ENCODE results near the gene FKBP4.

Gene FKBP4

DNA sequence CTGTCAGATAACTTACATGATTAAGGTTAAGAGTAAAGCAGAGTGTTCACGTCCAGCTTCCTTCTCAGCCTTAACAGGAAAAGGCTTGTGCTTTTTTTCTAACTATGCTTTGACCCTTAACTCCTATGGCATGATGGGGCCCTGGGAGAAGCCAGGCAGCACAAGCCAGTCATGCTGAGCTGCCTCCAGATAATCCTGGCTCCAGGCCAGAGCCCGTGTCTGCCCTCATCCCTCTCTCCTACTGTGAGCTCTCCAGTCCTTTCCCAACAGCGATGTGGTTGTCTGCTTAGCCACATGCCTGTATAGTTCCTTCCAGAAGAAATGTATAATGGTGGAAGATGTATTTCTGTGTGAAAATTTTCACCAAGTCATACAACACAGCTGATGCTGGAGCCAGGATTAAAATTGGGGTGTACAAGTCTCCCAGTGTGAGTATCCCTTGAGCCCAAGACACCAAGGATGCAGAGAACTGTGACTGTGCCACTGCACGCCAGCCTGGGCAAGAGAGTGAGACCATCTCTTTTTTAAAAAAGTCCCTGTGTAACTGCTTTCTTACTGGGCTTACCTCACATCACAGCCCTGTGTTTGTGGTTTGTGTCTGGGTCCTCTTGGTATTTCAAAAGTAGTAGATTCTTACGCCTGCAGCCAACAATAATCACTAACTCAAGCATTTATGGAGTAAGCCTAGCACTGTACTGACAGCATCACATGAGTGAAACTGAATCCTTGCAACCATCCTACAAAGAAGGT is 9.8 kb downstream of the FKBP4 start:
- Histone ChIP-seq H4K91ac (ENCODE audit: low read length) (no peak overlapping the region), H3K4ac (ENCODE audit: low read depth in 1 of 2, low read length in 2 of 2) (no peak overlapping the region), H3K18ac (ENCODE audit: low read depth in 1 of 2, low read length in 2 of 2) (peak overlapping the region in 1 of 2 experiments; percentile 46), H3K4me2 (ENCODE audit: low read length, poor library complexity, severe bottlenecking) (peak overlapping the region; percentile 17), H2BK15ac (ENCODE audit: low read depth, poor library complexity, severe bottlenecking) (no peak overlapping the region), H3K9me3 (ENCODE audit: control insufficient read depth, low read length) (no peaks in the 10 kb centered on the region), H3K27ac (ENCODE audit: low read length, poor library complexity, severe bottlenecking) (peak overlapping the region; percentile 94), H2BK120ac (ENCODE audit: low read depth, low read length) (peak overlapping the region; percentile 35), H3K14ac (ENCODE audit: low read length in 2 of 2) (no peak overlapping the region), H3K27me3 (ENCODE audit: control insufficient read depth in 1 of 2, insufficient read depth in 1 of 2, low read length in 2 of 2) (no peaks in the 10 kb centered on the region), H2AK5ac (ENCODE audit: low read length, severe bottlenecking) (peak overlapping the region; percentile 71), H3K4me3 (ENCODE audit: insufficient read depth in 1 of 2, low read depth in 1 of 2, low read length in 2 of 2) (no peak overlapping the region), H4K8ac (ENCODE audit: low read length) (no peak overlapping the region), H3K79me1 (replicated peaks; ENCODE audit: low read length, poor library complexity, severe bottlenecking) (peaks cover 6% of the 10 kb centered on the region), H2BK12ac (ENCODE audit: low read length in 2 of 2) (no peak overlapping the region), H3K23ac (ENCODE audit: low read length in 2 of 2) (no peak overlapping the region), H2AFZ (ENCODE audit: low read depth, low read length) (no peak overlapping the region), H2BK5ac (ENCODE audit: low read depth, low read length, poor library complexity, severe bottlenecking) (peak overlapping the region; percentile 8), H3K9ac (ENCODE audit: low read length) (no peak overlapping the region), H3K36me3 (ENCODE audit: control insufficient read depth in 1 of 2, insufficient read depth in 2 of 2, low read depth in 1 of 2, low read length in 2 of 2) (peaks cover 33 to 51% of the 10 kb centered on the region in 2 experiments), H3K4me1 (ENCODE audit: control insufficient read depth, insufficient read depth, low read depth, low read length) (peaks cover 12% of the 10 kb centered on the region)
- peak; percentile 85 for DNase-seq
- 31% methylated on average over 2 of the region's 5 CpGs for WGBS

DNA sequence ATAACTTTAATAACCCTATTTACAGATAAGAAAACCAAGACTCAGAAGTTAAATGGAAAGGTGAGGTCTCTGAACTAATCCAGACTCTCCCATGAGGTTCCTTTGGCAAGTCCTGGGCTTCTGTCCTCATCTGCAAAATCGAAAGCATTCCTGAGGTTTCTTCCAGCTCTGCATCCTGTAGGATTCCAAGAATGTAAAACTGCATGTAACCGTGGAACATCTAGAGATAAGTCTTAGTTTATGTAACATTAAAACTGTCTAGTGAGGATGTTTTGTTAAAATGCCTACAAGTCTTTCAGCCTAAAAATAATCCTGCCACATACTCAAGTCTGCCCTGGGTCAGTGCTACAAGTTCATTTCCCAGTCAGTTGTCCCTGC is 10.4 kb downstream of the FKBP4 start:
- H4K91ac ChIP-seq (ENCODE audit: low read length), result no peak overlapping the region
- DNase-seq, result peak; percentile 72
- no peaks in the 10 kb centered on the region for H3K27me3 ChIP-seq (ENCODE audit: control insufficient read depth in 1 of 2, insufficient read depth in 1 of 2, low read length in 2 of 2)
- peak overlapping the region; percentile 17 for H3K4me2 ChIP-seq (ENCODE audit: low read length, poor library complexity, severe bottlenecking)
- no peak overlapping the region for H4K8ac ChIP-seq (ENCODE audit: low read length)
- no peaks in the 10 kb centered on the region for H3K9me3 ChIP-seq (ENCODE audit: control insufficient read depth, low read length)
- H3K9ac ChIP-seq (ENCODE audit: low read length), result no peak overlapping the region
- H2AFZ ChIP-seq (ENCODE audit: low read depth, low read length), result no peak overlapping the region
- H2BK15ac ChIP-seq (ENCODE audit: low read depth, poor library complexity, severe bottlenecking), result no peak overlapping the region
- H2BK5ac ChIP-seq (ENCODE audit: low read depth, low read length, poor library complexity, severe bottlenecking), result no peak overlapping the region
- H3K36me3 ChIP-seq (ENCODE audit: control insufficient read depth in 1 of 2, insufficient read depth in 2 of 2, low read depth in 1 of 2, low read length in 2 of 2), result peaks cover 28 to 46% of the 10 kb centered on the region in 2 experiments
- no peak overlapping the region for H3K4ac ChIP-seq (ENCODE audit: low read depth in 1 of 2, low read length in 2 of 2)
- H3K27ac ChIP-seq (ENCODE audit: low read length, poor library complexity, severe bottlenecking), result peak overlapping the region; percentile 94
- no peak overlapping the region for H3K14ac ChIP-seq (ENCODE audit: low read length in 2 of 2)
- no peak overlapping the region for H2BK120ac ChIP-seq (ENCODE audit: low read depth, low read length)
- no peak overlapping the region for H2AK5ac ChIP-seq (ENCODE audit: low read length, severe bottlenecking)
- no peak overlapping the region for H3K4me3 ChIP-seq (ENCODE audit: insufficient read depth in 1 of 2, low read depth in 1 of 2, low read length in 2 of 2)
- WGBS, result 86% methylated on average over 1 of the region's 2 CpGs
- H3K23ac ChIP-seq (ENCODE audit: low read length in 2 of 2), result no peak overlapping the region
- H3K79me1 ChIP-seq (replicated peaks; ENCODE audit: low read length, poor library complexity, severe bottlenecking), result peaks cover 6% of the 10 kb centered on the region
- no peak overlapping the region for H2BK12ac ChIP-seq (ENCODE audit: low read length in 2 of 2)
- no peak overlapping the region for H3K18ac ChIP-seq (ENCODE audit: low read depth in 1 of 2, low read length in 2 of 2)
- H3K4me1 ChIP-seq (ENCODE audit: control insufficient read depth, insufficient read depth, low read depth, low read length), result peaks cover 12% of the 10 kb centered on the region

DNA sequence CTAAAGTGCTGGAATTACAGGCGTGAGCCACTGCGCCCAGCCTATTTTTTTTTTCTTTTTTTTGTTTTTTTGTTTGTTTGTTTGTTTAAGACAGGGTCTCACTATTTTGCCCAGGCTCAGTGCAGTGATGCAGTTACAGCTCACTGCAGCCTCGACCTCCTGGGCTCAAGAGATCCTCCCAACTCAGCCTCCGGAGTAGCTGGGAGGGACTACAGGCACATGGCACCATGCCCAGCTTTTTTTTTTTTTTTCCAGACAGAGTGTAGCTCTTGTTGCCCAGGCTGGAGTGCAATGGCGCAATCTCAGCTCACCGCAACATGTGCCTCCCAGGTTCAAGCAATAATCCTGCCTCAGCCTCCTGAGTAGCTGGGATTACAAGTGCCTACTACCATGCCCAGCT is 11.9 kb downstream of the FKBP4 start:
- Histone ChIP-seq H3K36me3 (ENCODE audit: control insufficient read depth in 1 of 2, insufficient read depth in 2 of 2, low read depth in 1 of 2, low read length in 2 of 2) (peaks cover 12 to 30% of the 10 kb centered on the region in 2 experiments), H2BK12ac (ENCODE audit: low read length in 2 of 2) (no peak overlapping the region), H2AK5ac (ENCODE audit: low read length, severe bottlenecking) (no peak overlapping the region), H2BK120ac (ENCODE audit: low read depth, low read length) (no peak overlapping the region), H3K4me1 (ENCODE audit: control insufficient read depth, insufficient read depth, low read depth, low read length) (peaks cover 14% of the 10 kb centered on the region), H3K14ac (ENCODE audit: low read length in 2 of 2) (no peak overlapping the region), H3K18ac (ENCODE audit: low read depth in 1 of 2, low read length in 2 of 2) (no peak overlapping the region), H3K27me3 (ENCODE audit: control insufficient read depth in 1 of 2, insufficient read depth in 1 of 2, low read length in 2 of 2) (no peaks in the 10 kb centered on the region), H4K8ac (ENCODE audit: low read length) (no peak overlapping the region), H2BK5ac (ENCODE audit: low read depth, low read length, poor library complexity, severe bottlenecking) (no peak overlapping the region), H3K23ac (ENCODE audit: low read length in 2 of 2) (no peak overlapping the region), H3K27ac (ENCODE audit: low read length, poor library complexity, severe bottlenecking) (no peak overlapping the region), H3K9ac (ENCODE audit: low read length) (no peak overlapping the region), H3K9me3 (ENCODE audit: control insufficient read depth, low read length) (no peaks in the 10 kb centered on the region), H3K4me3 (ENCODE audit: insufficient read depth in 1 of 2, low read depth in 1 of 2, low read length in 2 of 2) (no peak overlapping the region), H4K91ac (ENCODE audit: low read length) (no peak overlapping the region), H3K79me1 (replicated peaks; ENCODE audit: low read length, poor library complexity, severe bottlenecking) (peaks cover 7% of the 10 kb centered on the region), H2AFZ (ENCODE audit: low read depth, low read length) (no peak overlapping the region), H2BK15ac (ENCODE audit: low read depth, poor library complexity, severe bottlenecking) (no peak overlapping the region), H3K4me2 (ENCODE audit: low read length, poor library complexity, severe bottlenecking) (no peak overlapping the region), H3K4ac (ENCODE audit: low read depth in 1 of 2, low read length in 2 of 2) (no peak overlapping the region)
- WGBS, result over 99% methylated on average over 6 of the region's 6 CpGs
- DNase-seq, result no peak

DNA sequence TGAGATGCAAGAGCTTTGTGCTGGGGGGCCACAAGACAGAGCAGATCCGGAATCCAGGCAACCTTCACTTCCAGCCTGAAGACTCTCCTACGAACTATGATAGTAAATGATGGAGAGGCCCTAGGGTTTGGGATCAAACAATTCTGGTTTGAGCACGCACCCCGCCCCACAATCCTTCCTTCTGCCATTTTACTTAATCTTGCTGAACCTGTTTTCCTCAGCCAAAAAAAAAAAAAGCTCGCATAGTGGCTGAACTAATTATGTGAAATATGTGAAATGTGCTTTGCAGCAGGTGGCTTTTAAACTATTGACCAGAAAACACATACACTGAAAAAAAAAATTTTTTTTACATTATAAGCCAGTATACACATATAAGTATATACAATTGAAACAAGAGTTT is 17.0 kb downstream of the FKBP4 start:
- H3K4me3 ChIP-seq (ENCODE audit: insufficient read depth in 1 of 2, low read depth in 1 of 2, low read length in 2 of 2), result peak overlapping the region in 1 of 2 experiments; percentile 92
- peaks cover 19% of the 10 kb centered on the region for H3K79me1 ChIP-seq (replicated peaks; ENCODE audit: low read length, poor library complexity, severe bottlenecking)
- peak overlapping the region; percentile 7 for H4K91ac ChIP-seq (ENCODE audit: low read length)
- no peaks in the 10 kb centered on the region for H3K27me3 ChIP-seq (ENCODE audit: control insufficient read depth in 1 of 2, insufficient read depth in 1 of 2, low read length in 2 of 2)
- H2BK15ac ChIP-seq (ENCODE audit: low read depth, poor library complexity, severe bottlenecking), result no peak overlapping the region
- H3K4me2 ChIP-seq (ENCODE audit: low read length, poor library complexity, severe bottlenecking), result no peak overlapping the region
- peak overlapping the region in 1 of 2 experiments; percentile 17 for H2BK12ac ChIP-seq (ENCODE audit: low read length in 2 of 2)
- H3K4ac ChIP-seq (ENCODE audit: low read depth in 1 of 2, low read length in 2 of 2), result no peak overlapping the region
- H3K9me3 ChIP-seq (ENCODE audit: control insufficient read depth, low read length), result no peaks in the 10 kb centered on the region
- WGBS, result 100% methylated on average over 3 of the region's 5 CpGs
- peaks cover 3% of the 10 kb centered on the region for H3K4me1 ChIP-seq (ENCODE audit: control insufficient read depth, insufficient read depth, low read depth, low read length)
- H2BK120ac ChIP-seq (ENCODE audit: low read depth, low read length), result no peak overlapping the region
- H2AK5ac ChIP-seq (ENCODE audit: low read length, severe bottlenecking), result peak overlapping the region; percentile 87
- no peak overlapping the region for H3K27ac ChIP-seq (ENCODE audit: low read length, poor library complexity, severe bottlenecking)
- no peak overlapping the region for H3K23ac ChIP-seq (ENCODE audit: low read length in 2 of 2)
- H3K36me3 ChIP-seq (ENCODE audit: control insufficient read depth in 1 of 2, insufficient read depth in 2 of 2, low read depth in 1 of 2, low read length in 2 of 2), result peaks cover 3 to 5% of the 10 kb centered on the region in 2 experiments
- peak overlapping the region; percentile 94 for H3K9ac ChIP-seq (ENCODE audit: low read length)
- H2AFZ ChIP-seq (ENCODE audit: low read depth, low read length), result no peak overlapping the region
- H3K18ac ChIP-seq (ENCODE audit: low read depth in 1 of 2, low read length in 2 of 2), result no peak overlapping the region
- no peak overlapping the region for H3K14ac ChIP-seq (ENCODE audit: low read length in 2 of 2)
- DNase-seq, result no peak
- peak overlapping the region; percentile 45 for H4K8ac ChIP-seq (ENCODE audit: low read length)
- H2BK5ac ChIP-seq (ENCODE audit: low read depth, low read length, poor library complexity, severe bottlenecking), result no peak overlapping the region

Data from mesenchymal stem cell (in vitro differentiated cells and primary cell).